ENCODE measurements around the gene MICAL3.

DNA sequence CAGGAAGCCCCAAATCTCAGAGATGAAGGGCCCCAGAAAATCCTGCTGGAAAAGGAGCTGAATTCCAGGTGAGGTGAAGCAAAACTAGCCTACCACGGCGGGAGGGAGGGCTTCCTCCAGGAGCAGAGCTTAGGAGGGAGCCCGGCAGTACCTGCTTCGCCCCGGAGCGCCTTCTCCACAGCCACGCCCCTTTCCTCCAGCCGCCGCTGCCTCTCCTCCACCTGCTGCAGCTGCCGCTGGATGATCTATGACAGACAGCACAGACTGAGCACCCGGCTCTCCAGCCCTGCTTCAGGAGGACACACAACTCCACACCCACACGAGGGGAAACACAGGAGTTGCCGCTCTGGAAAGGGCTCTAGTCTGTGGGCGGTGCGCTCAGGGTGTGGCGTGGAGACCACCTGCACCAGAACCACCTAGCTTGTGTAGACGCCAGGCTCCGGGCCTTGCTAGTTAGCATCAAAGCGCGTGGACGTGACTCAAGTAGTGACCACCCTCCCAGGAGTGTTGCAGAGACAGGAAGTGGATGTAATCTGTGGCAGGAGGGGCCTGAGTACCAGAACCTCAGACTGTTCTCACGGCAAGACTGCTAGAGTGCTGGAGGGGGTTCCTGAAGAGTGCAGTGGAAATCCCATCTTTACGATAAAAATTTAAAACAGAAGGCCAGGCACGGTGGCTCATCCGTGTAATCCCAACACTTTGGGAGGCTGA lies 215.5 kb downstream of the MICAL3 start:
- TF ChIP-seq, protein P1, sequence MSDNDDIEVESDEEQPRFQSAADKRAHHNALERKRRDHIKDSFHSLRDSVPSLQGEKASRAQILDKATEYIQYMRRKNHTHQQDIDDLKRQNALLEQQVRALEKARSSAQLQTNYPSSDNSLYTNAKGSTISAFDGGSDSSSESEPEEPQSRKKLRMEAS (IDR thresholded peaks at IDR 0.05; ENCODE audit: low read depth): no peak
- TF ChIP-seq, protein P2, sequence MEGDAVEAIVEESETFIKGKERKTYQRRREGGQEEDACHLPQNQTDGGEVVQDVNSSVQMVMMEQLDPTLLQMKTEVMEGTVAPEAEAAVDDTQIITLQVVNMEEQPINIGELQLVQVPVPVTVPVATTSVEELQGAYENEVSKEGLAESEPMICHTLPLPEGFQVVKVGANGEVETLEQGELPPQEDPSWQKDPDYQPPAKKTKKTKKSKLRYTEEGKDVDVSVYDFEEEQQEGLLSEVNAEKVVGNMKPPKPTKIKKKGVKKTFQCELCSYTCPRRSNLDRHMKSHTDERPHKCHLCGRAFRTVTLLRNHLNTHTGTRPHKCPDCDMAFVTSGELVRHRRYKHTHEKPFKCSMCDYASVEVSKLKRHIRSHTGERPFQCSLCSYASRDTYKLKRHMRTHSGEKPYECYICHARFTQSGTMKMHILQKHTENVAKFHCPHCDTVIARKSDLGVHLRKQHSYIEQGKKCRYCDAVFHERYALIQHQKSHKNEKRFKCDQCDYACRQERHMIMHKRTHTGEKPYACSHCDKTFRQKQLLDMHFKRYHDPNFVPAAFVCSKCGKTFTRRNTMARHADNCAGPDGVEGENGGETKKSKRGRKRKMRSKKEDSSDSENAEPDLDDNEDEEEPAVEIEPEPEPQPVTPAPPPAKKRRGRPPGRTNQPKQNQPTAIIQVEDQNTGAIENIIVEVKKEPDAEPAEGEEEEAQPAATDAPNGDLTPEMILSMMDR (IDR thresholded peaks at IDR 0.05): no peak
- no peak for TF ChIP-seq SIN3A (IDR thresholded peaks at IDR 0.05; ENCODE audit: borderline replicate concordance, low read depth, low read length)
- no peak for TF ChIP-seq EP300 (IDR thresholded peaks at IDR 0.05; ENCODE audit: borderline replicate concordance in 1 of 2, low read depth in 1 of 2, low read length in 1 of 2)
